HUES48 (cell line): Measurements from ENCODE around the gene IMMP2L.

ENCODE experiments used
- H3K27ac ChIP-seq: one replicate; pipeline ENCODE4 v1.7.0; 2013; ENCODE audit warnings: low read depth, low read length, inconsistent platforms
- H3K27me3 ChIP-seq: 2 replicates; pipeline ENCODE4 v1.6.1; 2013; ENCODE audit warnings: mild to moderate bottlenecking, low read length; ENCODE audit not compliant: control insufficient read depth, insufficient read depth
- H3K36me3 ChIP-seq: 2 replicates; pipeline ENCODE4 v1.6.1; 2013; ENCODE audit warnings: low read length; ENCODE audit not compliant: control insufficient read depth, insufficient read depth
- H3K4me1 ChIP-seq: 2 replicates; pipeline ENCODE4 v1.6.1; 2013; ENCODE audit warnings: mild to moderate bottlenecking, low read length; ENCODE audit not compliant: control insufficient read depth, insufficient read depth
- H3K4me3 ChIP-seq: 2 replicates; pipeline ENCODE4 v1.5.1; 2013; ENCODE audit warnings: mild to moderate bottlenecking, low read depth, low read length
- H3K9ac ChIP-seq: 2 replicates; pipeline ENCODE4 v1.6.1; 2013; ENCODE audit warnings: mild to moderate bottlenecking, low read depth, low read length, moderate library complexity
- H3K9me3 ChIP-seq: 2 replicates; pipeline ENCODE4 v1.6.1; 2013; ENCODE audit warnings: low read length; ENCODE audit not compliant: control insufficient read depth, insufficient read depth

The IMMP2L gene

DNA sequence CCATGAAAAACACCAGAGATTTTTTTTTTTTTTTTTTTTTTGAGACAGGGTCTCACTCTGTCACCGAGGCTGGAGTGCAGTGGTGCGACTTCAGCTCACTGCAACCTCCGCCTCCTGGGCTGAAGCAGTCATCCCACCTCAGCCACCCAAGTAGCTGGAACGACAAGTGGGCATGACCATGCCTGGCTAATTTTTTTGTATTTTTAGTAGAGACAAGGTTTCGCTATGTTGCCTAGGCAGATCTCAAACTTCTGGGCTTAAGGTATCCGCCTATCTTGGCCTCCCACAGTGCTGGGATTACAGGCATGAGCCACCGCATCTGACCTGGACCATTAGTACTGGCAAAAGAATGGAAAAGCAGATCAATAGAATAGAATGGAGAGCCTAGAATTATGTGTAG lies 530.4 kb downstream of the IMMP2L start:
- no peaks in the 10 kb centered on the region for H3K27me3 ChIP-seq
- no peak overlapping the region for H3K9ac ChIP-seq
- H3K4me1 ChIP-seq, result peaks cover 16% of the 10 kb centered on the region
- no peaks in the 10 kb centered on the region for H3K9me3 ChIP-seq
- no peak overlapping the region for H3K27ac ChIP-seq
- H3K4me3 ChIP-seq, result no peak overlapping the region
- H3K36me3 ChIP-seq, result no peaks in the 10 kb centered on the region

DNA sequence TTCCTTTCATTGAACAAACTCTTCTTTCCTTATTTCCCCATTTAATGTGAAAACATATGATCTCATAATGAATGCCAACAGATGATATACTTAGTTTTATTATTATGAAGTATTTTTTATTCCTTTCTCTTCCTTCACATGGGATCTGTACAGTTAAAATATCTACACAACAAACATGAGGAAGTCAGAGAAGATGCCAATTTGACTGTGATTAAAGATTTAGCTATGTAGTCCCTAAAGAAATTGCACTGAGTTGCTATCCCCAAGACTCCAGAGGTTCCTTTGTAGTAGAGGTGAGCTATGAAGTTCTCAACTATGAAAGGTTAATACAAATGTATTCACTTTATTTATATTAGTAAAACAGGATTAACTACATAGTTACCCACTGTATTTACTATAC lies 532.0 kb downstream of the IMMP2L start:
- Histone ChIP-seq H3K9me3 (no peaks in the 10 kb centered on the region), H3K27ac (no peak overlapping the region), H3K4me3 (no peak overlapping the region), H3K4me1 (peaks cover 31% of the 10 kb centered on the region), H3K27me3 (no peaks in the 10 kb centered on the region), H3K36me3 (no peaks in the 10 kb centered on the region), H3K9ac (no peak overlapping the region)

DNA sequence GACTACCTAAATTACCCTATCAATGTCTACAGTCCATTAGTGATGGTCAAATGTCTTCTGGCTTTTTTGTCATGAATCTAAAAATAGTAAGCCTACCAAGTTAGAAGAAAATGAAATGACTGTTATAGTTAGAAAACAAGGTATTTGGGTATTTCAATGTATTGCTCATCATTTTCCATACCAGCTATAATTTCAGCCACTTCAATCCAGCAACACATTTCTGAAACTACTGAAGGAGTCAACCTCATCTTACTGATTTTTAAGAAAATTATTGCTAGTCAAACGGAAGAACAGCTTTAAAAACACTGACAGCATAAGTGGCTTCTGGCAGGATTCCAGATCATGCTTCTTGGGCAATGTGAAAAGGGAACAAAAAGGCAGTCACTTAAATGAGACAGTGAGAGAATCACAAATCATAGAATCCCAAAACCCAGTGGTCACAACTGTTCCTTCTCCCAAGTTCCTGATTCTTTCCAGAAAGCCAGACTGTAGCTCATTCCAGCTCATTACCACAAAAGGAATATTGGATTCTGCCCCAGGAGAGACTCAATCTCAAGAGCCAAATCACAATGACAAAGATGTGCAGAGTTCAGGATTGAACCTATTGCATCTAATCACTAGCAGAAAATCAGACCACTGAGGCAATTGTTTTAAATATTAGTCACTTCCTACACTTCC lies 532.6 kb downstream of the IMMP2L start:
- Histone ChIP-seq H3K36me3 (no peaks in the 10 kb centered on the region), H3K9ac (no peak overlapping the region), H3K9me3 (no peaks in the 10 kb centered on the region), H3K4me3 (no peak overlapping the region), H3K4me1 (peaks cover 31% of the 10 kb centered on the region), H3K27me3 (no peaks in the 10 kb centered on the region), H3K27ac (no peak overlapping the region)

DNA sequence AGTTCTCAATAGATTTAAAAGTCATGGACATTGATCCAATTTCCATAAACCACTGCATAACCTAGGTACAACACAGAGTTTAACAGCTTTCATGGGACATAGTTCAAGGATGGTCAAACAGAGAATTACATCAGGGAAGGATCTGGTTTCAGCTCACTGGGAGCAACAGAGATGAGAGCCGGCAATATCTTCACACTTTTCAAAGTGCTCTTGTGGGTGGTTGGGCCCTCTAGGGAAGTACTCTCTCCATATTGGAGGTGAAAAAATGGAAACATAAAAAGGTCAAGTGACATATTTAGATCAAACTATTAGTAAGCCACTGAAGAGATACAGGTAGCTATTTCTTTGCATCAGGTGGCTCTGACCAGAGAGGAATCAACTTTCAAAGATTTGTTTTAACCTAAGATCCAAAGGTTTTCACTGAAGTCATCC lies 533.1 kb downstream of the IMMP2L start:
- Histone ChIP-seq H3K9me3 (no peaks in the 10 kb centered on the region), H3K9ac (no peak overlapping the region), H3K4me3 (no peak overlapping the region), H3K27ac (no peak overlapping the region), H3K36me3 (no peaks in the 10 kb centered on the region), H3K27me3 (no peaks in the 10 kb centered on the region), H3K4me1 (peaks cover 31% of the 10 kb centered on the region)

DNA sequence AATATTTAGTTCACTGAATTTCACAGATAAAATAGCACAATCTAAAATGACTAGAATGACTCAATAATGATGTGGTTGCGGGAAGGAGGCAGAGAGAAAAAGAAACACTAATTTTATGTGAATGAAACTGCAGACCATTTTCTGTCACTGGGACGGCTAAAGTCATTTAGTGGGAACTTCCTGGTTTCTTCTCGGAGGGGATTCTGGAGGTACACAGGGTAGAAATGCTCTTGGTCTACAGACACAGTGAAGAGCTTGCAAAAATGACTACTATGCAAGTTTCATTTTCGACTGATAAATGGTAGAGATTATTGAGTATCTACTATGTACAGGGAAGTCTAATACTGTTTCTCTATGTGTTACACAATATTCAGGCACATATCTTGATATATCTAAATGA lies 534.9 kb downstream of the IMMP2L start:
- peaks cover 31% of the 10 kb centered on the region for H3K4me1 ChIP-seq
- no peak overlapping the region for H3K4me3 ChIP-seq
- H3K9ac ChIP-seq, result no peak overlapping the region
- H3K27me3 ChIP-seq, result no peaks in the 10 kb centered on the region
- H3K36me3 ChIP-seq, result no peaks in the 10 kb centered on the region
- no peaks in the 10 kb centered on the region for H3K9me3 ChIP-seq
- H3K27ac ChIP-seq, result no peak overlapping the region

DNA sequence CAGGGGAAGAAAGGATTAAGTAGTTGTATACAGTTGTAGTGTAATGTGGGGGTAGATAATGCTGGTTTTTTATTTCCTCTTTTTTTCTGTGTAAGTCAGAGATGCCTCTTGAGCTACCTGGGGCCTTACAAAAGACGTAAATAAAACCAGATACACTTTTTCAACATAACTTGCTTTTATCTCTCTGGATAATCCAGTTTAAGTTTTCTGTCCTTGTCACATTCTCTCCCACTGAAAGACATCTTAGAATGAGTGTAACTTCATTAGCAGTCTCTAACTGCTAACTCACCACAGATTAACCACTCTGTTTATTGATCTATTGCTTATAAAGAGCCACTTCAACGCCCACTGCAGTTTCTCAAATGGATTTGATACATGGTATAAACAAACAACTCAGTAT lies 535.5 kb downstream of the IMMP2L start:
- H3K9me3 ChIP-seq, result no peaks in the 10 kb centered on the region
- no peaks in the 10 kb centered on the region for H3K27me3 ChIP-seq
- H3K36me3 ChIP-seq, result no peaks in the 10 kb centered on the region
- no peak overlapping the region for H3K27ac ChIP-seq
- no peak overlapping the region for H3K9ac ChIP-seq
- H3K4me1 ChIP-seq, result peaks cover 31% of the 10 kb centered on the region
- no peak overlapping the region; the same call in 1 of the 2 replicates for H3K4me3 ChIP-seq

DNA sequence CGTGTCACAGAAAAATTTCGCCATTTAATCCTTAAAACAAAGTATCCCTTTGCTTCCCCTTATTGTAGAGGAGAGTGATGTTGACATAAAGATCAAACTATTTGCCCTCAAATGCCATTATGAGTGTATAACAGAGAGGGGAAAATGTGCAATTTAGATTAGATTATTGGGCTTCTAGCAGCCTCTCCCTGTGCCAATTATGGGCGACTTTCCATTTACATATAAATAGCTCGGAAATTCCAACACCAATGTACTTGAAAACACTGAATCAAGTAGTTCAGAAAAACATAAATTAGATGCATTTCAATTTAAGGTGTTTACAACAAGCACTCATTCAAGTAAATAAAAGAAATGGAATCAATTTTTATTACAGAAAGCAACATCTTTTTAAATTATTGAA lies 535.9 kb downstream of the IMMP2L start:
- Histone ChIP-seq H3K27me3 (no peaks in the 10 kb centered on the region), H3K36me3 (no peaks in the 10 kb centered on the region), H3K4me3 (no peak overlapping the region; the same call in 1 of the 2 replicates), H3K4me1 (peaks cover 31% of the 10 kb centered on the region), H3K27ac (no peak overlapping the region), H3K9ac (no peak overlapping the region), H3K9me3 (no peaks in the 10 kb centered on the region)

DNA sequence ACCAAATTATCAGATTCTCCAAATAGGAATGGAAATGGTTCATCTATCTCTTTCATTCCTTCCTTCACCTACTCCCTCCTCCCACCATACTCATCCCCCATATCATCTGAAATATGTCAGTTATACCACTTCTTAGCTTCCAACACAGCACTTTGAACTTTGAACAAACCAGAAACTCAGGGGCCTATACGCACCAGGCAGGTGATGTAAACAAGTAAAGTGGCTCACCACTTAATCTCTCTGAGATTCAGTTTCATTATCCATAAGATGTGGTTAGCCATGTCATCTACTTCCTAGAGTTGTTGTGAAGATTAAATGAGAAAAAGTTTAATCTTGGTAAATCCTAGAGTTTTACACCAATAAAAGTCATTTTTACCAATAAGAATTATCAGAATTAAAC lies 537.3 kb downstream of the IMMP2L start:
- Histone ChIP-seq H3K27me3 (no peaks in the 10 kb centered on the region), H3K9ac (no peak overlapping the region), H3K4me3 (no peak overlapping the region), H3K4me1 (peaks cover 31% of the 10 kb centered on the region), H3K36me3 (no peaks in the 10 kb centered on the region), H3K27ac (no peak overlapping the region), H3K9me3 (no peaks in the 10 kb centered on the region)

DNA sequence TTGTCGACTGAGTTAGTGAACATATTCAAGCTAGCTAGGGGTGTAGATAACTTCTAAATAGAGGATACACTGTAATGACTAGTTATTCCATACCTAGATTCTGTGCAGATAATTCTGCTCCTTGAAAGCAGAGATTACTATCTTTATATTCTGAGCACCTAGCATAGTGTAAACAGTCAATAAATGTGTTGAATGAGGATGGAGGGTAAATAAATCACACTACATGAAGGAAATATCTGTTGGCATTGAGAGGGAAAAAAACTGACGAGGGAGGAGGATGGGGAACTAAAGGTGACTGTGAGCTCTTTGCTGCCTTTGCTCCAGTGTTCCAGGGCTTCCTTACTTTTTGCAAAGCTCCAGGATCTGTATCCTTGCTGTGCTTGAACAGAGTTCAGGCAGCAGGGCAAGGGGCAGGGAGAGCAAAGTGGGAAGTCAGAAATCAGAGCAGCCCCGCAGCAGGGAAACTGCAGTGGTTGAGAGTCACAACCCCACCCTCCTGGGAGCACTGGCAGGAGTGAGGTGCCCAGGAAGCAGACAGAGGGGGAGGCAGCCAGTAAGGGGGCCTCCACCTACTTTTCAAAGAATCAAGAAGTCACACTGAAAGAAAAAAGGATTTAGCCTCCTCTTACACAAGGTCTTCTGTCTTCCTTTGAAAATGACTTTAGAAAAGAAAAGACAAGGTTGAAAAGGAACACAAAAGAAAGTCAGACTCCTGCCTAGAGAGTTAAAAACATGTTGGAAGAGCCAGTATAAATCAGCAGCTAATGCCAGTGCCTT lies 543.1 kb downstream of the IMMP2L start:
- Histone ChIP-seq H3K9me3 (no peaks in the 10 kb centered on the region), H3K9ac (no peak overlapping the region), H3K27me3 (no peaks in the 10 kb centered on the region), H3K36me3 (no peaks in the 10 kb centered on the region), H3K27ac (peak overlapping the region; percentile 49), H3K4me1 (peaks cover 6% of the 10 kb centered on the region), H3K4me3 (no peak overlapping the region)

DNA sequence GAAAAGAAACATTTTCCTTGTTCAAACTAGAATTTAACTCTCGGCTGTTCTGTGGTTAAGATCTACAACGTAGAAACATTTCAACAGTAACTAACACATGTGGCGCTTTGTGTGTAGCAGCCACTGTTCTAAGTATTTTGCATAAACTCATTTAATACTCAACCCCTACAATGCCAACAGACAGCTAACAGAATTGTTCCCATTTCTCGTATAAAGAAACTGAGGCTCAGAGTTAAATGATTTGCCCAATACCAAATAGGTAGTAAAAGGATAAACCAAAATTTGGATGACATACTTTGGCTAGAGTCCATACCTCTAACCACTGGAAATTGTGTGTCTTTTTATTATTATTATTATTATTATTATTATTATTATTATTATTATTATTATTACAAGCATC lies 543.8 kb downstream of the IMMP2L start:
- no peaks in the 10 kb centered on the region for H3K27me3 ChIP-seq
- no peaks in the 10 kb centered on the region for H3K9me3 ChIP-seq
- no peaks in the 10 kb centered on the region for H3K36me3 ChIP-seq
- H3K4me3 ChIP-seq, result no peak overlapping the region
- no peak overlapping the region for H3K27ac ChIP-seq
- no peak overlapping the region for H3K9ac ChIP-seq
- H3K4me1 ChIP-seq, result peaks cover 6% of the 10 kb centered on the region

DNA sequence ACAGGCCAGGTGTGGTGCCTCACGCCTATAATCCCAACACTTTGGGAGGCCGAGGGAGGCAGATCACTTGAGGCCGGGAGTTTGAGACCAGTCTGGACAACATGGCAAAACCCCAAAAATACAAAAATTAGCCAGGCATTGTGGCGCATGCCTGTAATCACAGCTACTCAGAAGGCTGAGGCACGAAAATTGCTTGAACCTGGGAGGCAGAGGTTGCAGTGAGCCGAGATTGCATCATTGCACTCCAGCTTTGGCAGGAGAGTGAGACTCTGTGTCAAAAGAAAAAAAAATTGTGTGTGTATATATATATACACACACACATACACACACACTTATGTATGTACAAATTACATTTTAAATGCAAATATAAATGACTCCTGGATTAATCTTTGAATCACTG lies 548.2 kb downstream of the IMMP2L start:
- no peak overlapping the region for H3K9ac ChIP-seq
- no peaks in the 10 kb centered on the region for H3K27me3 ChIP-seq
- H3K4me1 ChIP-seq, result peaks cover 3% of the 10 kb centered on the region
- H3K4me3 ChIP-seq, result no peak overlapping the region
- H3K36me3 ChIP-seq, result no peaks in the 10 kb centered on the region
- H3K9me3 ChIP-seq, result no peaks in the 10 kb centered on the region
- H3K27ac ChIP-seq, result no peak overlapping the region
